ENCODE data around the gene BUB1B. TPM values are rescaled to one million over a fixed set of nuclear protein-coding genes. Genes with fewer than 3 reads are reported as not detected.

BUB1B gene
- total RNA-seq, 2 donors from 2014 or later = 86.5 to 91.2 TPM

- ATAC-seq (replicated peaks in 1 of 2) (no peak), DNase-seq (no peak)
- Mint-ChIP-seq H3K4me3 (no peak overlapping the region), H3K27ac (no peak overlapping the region), H3K9me3 (no peaks in the 10 kb centered on the region), H3K36me3 (ENCODE audit: insufficient read depth in 2 of 2) (peaks cover 0 to 2% of the 10 kb centered on the region in 2 donors), H3K4me1 (ENCODE audit: low read depth) (no peaks in the 10 kb centered on the region), H3K27me3 (ENCODE audit: low read depth) (peaks cover 32% of the 10 kb centered on the region)
These were observed 91.2 kb downstream of the BUB1B start for GRCh38 chr15:40252141-40252437.

DNA sequence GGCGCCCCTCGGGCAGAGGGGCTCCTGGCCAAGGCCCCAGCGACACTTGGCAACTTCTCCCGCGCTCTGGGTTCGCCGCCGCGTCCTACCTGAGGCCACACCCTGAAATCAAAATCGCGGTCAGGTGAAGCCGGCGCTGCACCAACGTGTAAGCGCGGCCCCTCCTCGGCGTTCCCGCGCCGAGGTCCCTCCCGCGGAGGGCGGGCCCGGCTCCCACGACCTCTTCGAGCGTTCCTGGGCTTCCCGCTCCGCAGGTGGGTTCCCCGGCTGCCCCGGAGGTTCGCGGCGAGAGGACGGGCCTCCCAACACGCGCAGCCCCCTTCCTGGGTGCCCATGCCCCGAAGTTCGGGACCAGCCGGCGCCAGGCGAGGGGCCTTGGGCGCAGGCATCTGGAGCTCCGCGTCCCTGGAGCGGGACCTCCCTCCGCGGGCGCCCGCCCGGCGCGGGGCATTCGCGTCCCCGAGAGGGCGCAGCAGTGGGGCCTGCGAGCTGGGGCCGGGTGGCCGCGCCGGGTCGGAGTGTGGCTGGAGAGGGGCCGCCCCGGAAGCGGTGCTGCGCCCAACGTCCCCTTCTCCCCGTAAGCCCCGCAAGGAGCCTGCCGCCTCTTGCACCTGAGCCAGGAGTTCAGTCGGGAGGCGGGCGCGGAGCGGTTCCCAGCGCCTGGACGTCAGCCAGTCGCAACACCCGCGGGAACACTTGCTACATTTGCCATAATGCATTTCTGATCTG lies 91.7 kb downstream of the BUB1B start:
- Mint-ChIP-seq H3K27ac (no peak overlapping the region), H3K4me3 (peak overlapping the region; percentile 74 to 85), H3K27me3 (ENCODE audit: low read depth) (peaks cover 32% of the 10 kb centered on the region), H3K36me3 (ENCODE audit: insufficient read depth in 2 of 2) (peaks cover 0 to 2% of the 10 kb centered on the region in 2 donors), H3K4me1 (ENCODE audit: low read depth) (no peaks in the 10 kb centered on the region), H3K9me3 (no peaks in the 10 kb centered on the region)
- peak; percentile 59 to 69 for ATAC-seq (replicated peaks in 1 of 2)
- peak; percentile 13 to 36 for DNase-seq

GRCh38 chr15:40253167-40253790 lies 92.4 kb downstream of the BUB1B start:
- H3K36me3 Mint-ChIP-seq (ENCODE audit: insufficient read depth in 2 of 2) = peaks cover 0 to 2% of the 10 kb centered on the region in 2 donors
- H3K9me3 Mint-ChIP-seq = no peaks in the 10 kb centered on the region
- peak in 1 of 2 donors; percentile 41 for ATAC-seq (replicated peaks in 1 of 2)
- peak overlapping the region; percentile 74 to 85 for H3K4me3 Mint-ChIP-seq
- no peak overlapping the region for H3K27ac Mint-ChIP-seq
- no peak for DNase-seq
- H3K4me1 Mint-ChIP-seq (ENCODE audit: low read depth) = no peaks in the 10 kb centered on the region
- peaks cover 32% of the 10 kb centered on the region for H3K27me3 Mint-ChIP-seq (ENCODE audit: low read depth)

- Mint-ChIP-seq H3K4me3 (no peak overlapping the region), H3K9me3 (no peaks in the 10 kb centered on the region), H3K4me1 (ENCODE audit: low read depth) (no peaks in the 10 kb centered on the region), H3K27me3 (ENCODE audit: low read depth) (peaks cover 32% of the 10 kb centered on the region), H3K27ac (no peak overlapping the region), H3K36me3 (ENCODE audit: insufficient read depth in 2 of 2) (peaks cover 0 to 2% of the 10 kb centered on the region in 2 donors)
- ATAC-seq (replicated peaks in 1 of 2) (no peak), DNase-seq (no peak)
These were observed 93.6 kb downstream of the BUB1B start for GRCh38 chr15:40254452-40254851.

GRCh38 chr15:40255033-40255432 lies 94.2 kb downstream of the BUB1B start:
- Mint-ChIP-seq H3K27me3 (ENCODE audit: low read depth) (peaks cover 32% of the 10 kb centered on the region), H3K4me3 (no peak overlapping the region), H3K4me1 (ENCODE audit: low read depth) (no peaks in the 10 kb centered on the region), H3K36me3 (ENCODE audit: insufficient read depth in 2 of 2) (peaks cover 0 to 2% of the 10 kb centered on the region in 2 donors), H3K9me3 (no peaks in the 10 kb centered on the region), H3K27ac (no peak overlapping the region)
- DNase-seq (no peak), ATAC-seq (replicated peaks in 1 of 2) (no peak)

GRCh38 chr15:40256638-40257235 lies 95.9 kb downstream of the BUB1B start:
- Mint-ChIP-seq H3K4me1 (ENCODE audit: low read depth) (no peaks in the 10 kb centered on the region), H3K4me3 (no peak overlapping the region), H3K36me3 (ENCODE audit: insufficient read depth in 2 of 2) (peaks cover 0 to 2% of the 10 kb centered on the region in 2 donors), H3K27me3 (ENCODE audit: low read depth) (peaks cover 22% of the 10 kb centered on the region), H3K27ac (no peak overlapping the region), H3K9me3 (no peaks in the 10 kb centered on the region)
- ATAC-seq (replicated peaks in 1 of 2) (peak; percentile 41 to 55), DNase-seq (no peak)

DNA sequence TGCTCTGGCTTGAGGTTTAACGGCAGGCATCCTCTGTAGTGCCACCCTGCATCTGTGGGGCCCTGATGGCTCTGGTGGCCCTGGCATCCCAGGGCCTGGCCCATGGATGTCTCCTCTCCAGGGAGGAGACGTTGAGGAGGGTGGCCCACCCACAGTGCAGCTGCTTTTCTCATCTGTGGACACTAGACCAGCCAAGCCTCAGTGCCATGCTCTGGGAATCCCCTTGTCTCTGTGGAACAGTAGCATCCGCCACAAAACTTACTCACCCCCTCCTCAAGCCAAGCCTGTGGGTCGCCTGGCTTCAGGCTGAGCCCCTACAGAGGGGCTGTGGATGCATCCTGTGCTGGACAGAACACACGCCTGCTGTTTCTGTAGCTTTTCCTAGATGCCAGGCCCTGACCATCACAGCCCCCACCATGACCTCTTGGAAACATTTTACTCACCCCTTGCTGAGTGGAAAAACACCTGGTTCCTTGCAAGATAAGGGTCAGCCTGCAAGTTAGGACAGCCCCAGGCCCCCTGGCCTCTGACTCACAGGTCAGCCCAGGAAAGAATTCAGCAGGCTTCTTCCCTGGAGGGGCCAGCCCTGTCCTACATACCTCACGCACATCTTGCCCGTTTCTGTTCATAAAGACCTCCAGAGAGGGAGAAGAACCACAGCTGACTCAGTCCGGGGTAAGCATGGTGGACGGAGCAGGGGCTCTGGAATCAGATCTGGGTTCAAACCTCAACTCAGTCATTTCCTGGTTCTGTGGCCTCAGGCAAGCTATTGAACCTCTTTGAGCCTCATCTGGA lies 97.0 kb downstream of the BUB1B start:
- H3K4me3 Mint-ChIP-seq = no peak overlapping the region
- no peak overlapping the region for H3K27ac Mint-ChIP-seq
- no peaks in the 10 kb centered on the region for H3K4me1 Mint-ChIP-seq (ENCODE audit: low read depth)
- ATAC-seq (replicated peaks in 1 of 2) = no peak
- H3K36me3 Mint-ChIP-seq (ENCODE audit: insufficient read depth in 2 of 2) = peaks cover 0 to 2% of the 10 kb centered on the region in 2 donors
- DNase-seq = no peak
- peaks cover 20% of the 10 kb centered on the region for H3K27me3 Mint-ChIP-seq (ENCODE audit: low read depth)
- H3K9me3 Mint-ChIP-seq = no peaks in the 10 kb centered on the region

DNA sequence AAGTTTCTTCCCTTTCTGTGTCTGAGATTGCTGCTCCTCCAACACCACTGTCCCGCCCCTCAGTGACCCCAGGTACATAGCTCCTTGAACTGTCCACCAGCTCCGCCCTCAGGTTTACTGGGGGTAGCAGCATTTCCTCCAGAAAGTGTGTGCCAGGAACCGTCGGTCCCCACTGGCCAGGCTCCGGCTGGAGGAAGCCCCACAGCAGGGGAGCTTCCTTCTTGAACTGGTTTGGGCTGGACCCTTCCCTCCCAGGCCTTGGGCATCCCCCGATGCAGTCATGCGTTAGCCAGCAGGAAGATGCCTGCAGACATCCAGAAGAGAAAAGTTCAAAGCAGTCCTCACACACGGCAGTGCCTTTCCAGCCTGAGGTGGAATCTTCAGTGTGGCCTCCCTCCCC lies 97.7 kb downstream of the BUB1B start:
- no peak overlapping the region for H3K4me3 Mint-ChIP-seq
- DNase-seq (no peak), ATAC-seq (replicated peaks in 1 of 2) (no peak)
- no peaks in the 10 kb centered on the region for H3K4me1 Mint-ChIP-seq (ENCODE audit: low read depth)
- no peak overlapping the region for H3K27ac Mint-ChIP-seq
- peaks cover 13% of the 10 kb centered on the region for H3K27me3 Mint-ChIP-seq (ENCODE audit: low read depth)
- peaks cover 0 to 2% of the 10 kb centered on the region in 2 donors for H3K36me3 Mint-ChIP-seq (ENCODE audit: insufficient read depth in 2 of 2)
- no peaks in the 10 kb centered on the region for H3K9me3 Mint-ChIP-seq

- no peaks in the 10 kb centered on the region for H3K4me1 Mint-ChIP-seq (ENCODE audit: low read depth)
- ATAC-seq (replicated peaks in 1 of 2) (no peak), DNase-seq (no peak)
- H3K9me3 Mint-ChIP-seq = no peaks in the 10 kb centered on the region
- peaks cover 8% of the 10 kb centered on the region for H3K27me3 Mint-ChIP-seq (ENCODE audit: low read depth)
- no peaks in the 10 kb centered on the region for H3K36me3 Mint-ChIP-seq (ENCODE audit: insufficient read depth in 2 of 2)
- no peak overlapping the region for H3K27ac Mint-ChIP-seq
- no peak overlapping the region for H3K4me3 Mint-ChIP-seq
These were observed 98.2 kb downstream of the BUB1B start for GRCh38 chr15:40259021-40259420.

- no peaks in the 10 kb centered on the region for H3K27me3 Mint-ChIP-seq (ENCODE audit: low read depth)
- H3K9me3 Mint-ChIP-seq = no peaks in the 10 kb centered on the region
- DNase-seq (no peak), ATAC-seq (replicated peaks in 1 of 2) (no peak)
- no peaks in the 10 kb centered on the region for H3K36me3 Mint-ChIP-seq (ENCODE audit: insufficient read depth in 2 of 2)
- no peak overlapping the region for H3K27ac Mint-ChIP-seq
- no peak overlapping the region for H3K4me3 Mint-ChIP-seq
- H3K4me1 Mint-ChIP-seq (ENCODE audit: low read depth) = no peaks in the 10 kb centered on the region
These were observed 102.3 kb downstream of the BUB1B start for GRCh38 chr15:40263024-40263754.

GRCh38 chr15:40264321-40265153 lies 103.7 kb downstream of the BUB1B start:
- ATAC-seq (replicated peaks in 1 of 2) (no peak), DNase-seq (no peak)
- Mint-ChIP-seq H3K9me3 (no peaks in the 10 kb centered on the region), H3K36me3 (ENCODE audit: insufficient read depth in 2 of 2) (no peaks in the 10 kb centered on the region), H3K27ac (no peak overlapping the region), H3K4me3 (no peak overlapping the region), H3K4me1 (ENCODE audit: low read depth) (no peaks in the 10 kb centered on the region), H3K27me3 (ENCODE audit: low read depth) (no peaks in the 10 kb centered on the region)

DNA sequence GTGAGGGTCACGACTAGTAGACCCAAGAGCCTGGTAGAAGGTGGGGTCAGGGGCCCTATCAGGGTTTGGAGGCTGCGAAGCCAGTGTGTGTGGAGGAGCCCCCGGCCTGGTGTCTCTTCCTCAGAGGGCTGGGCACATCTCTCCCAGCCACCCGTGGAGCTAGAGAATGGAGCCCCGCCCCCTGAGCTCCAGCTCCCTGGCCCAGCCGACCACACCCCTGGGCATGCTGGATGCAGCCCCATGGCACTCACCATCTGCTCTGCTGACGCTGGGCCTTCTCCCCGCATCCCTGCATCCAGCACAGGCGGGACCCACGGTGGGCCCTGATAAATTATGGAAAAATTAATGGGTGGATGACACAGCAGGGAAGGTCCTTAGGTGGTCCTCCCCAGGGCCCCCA lies 104.5 kb downstream of the BUB1B start:
- no peak overlapping the region for H3K4me3 Mint-ChIP-seq
- no peak for DNase-seq
- no peaks in the 10 kb centered on the region for H3K4me1 Mint-ChIP-seq (ENCODE audit: low read depth)
- ATAC-seq (replicated peaks in 1 of 2) = no peak
- H3K36me3 Mint-ChIP-seq (ENCODE audit: insufficient read depth in 2 of 2) = no peaks in the 10 kb centered on the region
- no peaks in the 10 kb centered on the region for H3K27me3 Mint-ChIP-seq (ENCODE audit: low read depth)
- H3K9me3 Mint-ChIP-seq = no peaks in the 10 kb centered on the region
- no peak overlapping the region for H3K27ac Mint-ChIP-seq
